ENCODE data around the gene SIKE1.
"Not testable (repeated sequence)": the region's sequence is repeated elsewhere in the genome, so short reads cannot be mapped to it uniquely, and the experiment has no call there.

GRCh38 chr1:114830075-114830474, 49.6 kb upstream of the SIKE1 start:
- TF ChIP-seq CTCF (conservative IDR thresholded peaks at IDR 0.05; ENCODE audit: low read depth, low read length); EZH2 (IDR thresholded peaks at IDR 0.05; ENCODE audit: low read length, unreplicated experiment); EZH2phosphoT487 (IDR thresholded peaks at IDR 0.05; ENCODE audit: borderline replicate concordance, low read length): not testable (repeated sequence)

All from PC-3 (cell line).